ENCODE results near the gene CEBPG.

CEBPG gene

GRCh38 chr19:33373453-33374235 is at the start of gene CEBPG:
Gene CEBPG, plus strand, starts transcription at chr19:33373709. Its CDS starts 5,531 bp downstream, at chr19:33379240.
- peak; percentile 47 for DNase-seq

- no peak for DNase-seq
Observed at GRCh38 chr19:33324628-33325027, 48.9 kb upstream of the CEBPG start.

GRCh38 chr19:33325920-33326319 is 47.6 kb upstream of the CEBPG start:
- no peak for DNase-seq

- no peak for DNase-seq
Observed at GRCh38 chr19:33329060-33329459, 44.4 kb upstream of the CEBPG start.

- no peak for DNase-seq
Observed at GRCh38 chr19:33329736-33330135, 43.8 kb upstream of the CEBPG start.

- no peak for DNase-seq
Observed at GRCh38 chr19:33332248-33332647, 41.3 kb upstream of the CEBPG start.

- DNase-seq = no peak
Observed at GRCh38 chr19:33333151-33333550, 40.4 kb upstream of the CEBPG start.

GRCh38 chr19:33333642-33334041 is 39.9 kb upstream of the CEBPG start:
- no peak for DNase-seq

GRCh38 chr19:33334271-33334670 is 39.2 kb upstream of the CEBPG start:
- DNase-seq = no peak

GRCh38 chr19:33335446-33335845 is 38.1 kb upstream of the CEBPG start:
- no peak for DNase-seq

GRCh38 chr19:33339016-33339984 is 34.2 kb upstream of the CEBPG start:
- no peak for DNase-seq

- DNase-seq = no peak
Observed at GRCh38 chr19:33340991-33341390, 32.5 kb upstream of the CEBPG start.

- no peak for DNase-seq
Observed at GRCh38 chr19:33343301-33343700, 30.2 kb upstream of the CEBPG start.

- no peak for DNase-seq
Observed at GRCh38 chr19:33343859-33344572, 29.5 kb upstream of the CEBPG start.

GRCh38 chr19:33344573-33344925 is 29.0 kb upstream of the CEBPG start:
- no peak for DNase-seq

- no peak for DNase-seq
Observed at GRCh38 chr19:33345163-33345562, 28.3 kb upstream of the CEBPG start.

GRCh38 chr19:33346665-33347064 is 26.8 kb upstream of the CEBPG start:
- no peak for DNase-seq

GRCh38 chr19:33347300-33347699 is 26.2 kb upstream of the CEBPG start:
- DNase-seq = no peak

- no peak for DNase-seq
Observed at GRCh38 chr19:33348301-33349010, 25.1 kb upstream of the CEBPG start.

GRCh38 chr19:33349319-33350289 is 23.9 kb upstream of the CEBPG start:
- DNase-seq = no peak

Measured in NCI-H2029 treated with DMSO at 0.1 percent for 48 hours (cell line).